GM18909 (cell line): ENCODE data around the gene TMEM178A.
"Not testable (repeated sequence)": the region's sequence is repeated elsewhere in the genome, so short reads cannot be mapped to it uniquely, and the experiment has no call there.

Experiments used
- ATAC-seq: cut with Tn5 transposase; IDR thresholded peaks from one replicate; pipeline ENCODE4 v1.9.1; 2021; ENCODE audit warnings: mild to moderate bottlenecking; ENCODE audit not compliant: unreplicated experiment, poor library complexity

TMEM178A gene

DNA sequence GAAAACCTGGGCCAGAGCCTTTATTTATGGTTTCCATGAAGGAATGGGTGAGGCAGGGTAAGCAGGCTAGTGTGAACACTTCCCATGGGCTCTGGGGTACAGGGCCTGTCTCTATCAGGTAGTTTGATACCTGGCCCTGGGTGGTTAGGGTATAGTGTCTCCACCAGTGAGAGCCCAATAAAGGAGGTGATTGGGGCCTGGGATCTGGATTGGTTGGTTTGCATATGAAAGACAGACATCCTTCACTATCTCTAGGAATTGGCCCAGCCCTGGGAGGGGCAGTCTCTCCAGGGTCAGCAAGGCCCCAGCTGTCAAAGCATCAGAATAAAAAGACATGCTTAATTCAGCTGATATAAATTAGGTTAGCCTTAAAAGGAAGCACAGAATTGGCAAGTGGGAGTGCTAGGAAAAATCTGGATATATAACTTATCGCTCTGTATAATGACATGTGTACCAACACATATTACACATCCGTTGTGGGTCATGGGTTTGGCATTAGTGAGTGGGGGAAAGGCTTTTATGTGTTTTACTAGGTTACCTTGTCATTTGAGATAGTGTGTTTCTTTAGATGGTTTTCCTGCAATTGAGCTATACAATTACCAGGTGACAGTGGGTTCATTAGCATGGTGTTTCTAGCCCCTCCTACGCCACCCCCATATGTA lies 18.5 kb upstream of the TMEM178A start:
- ATAC-seq, result no peak

DNA sequence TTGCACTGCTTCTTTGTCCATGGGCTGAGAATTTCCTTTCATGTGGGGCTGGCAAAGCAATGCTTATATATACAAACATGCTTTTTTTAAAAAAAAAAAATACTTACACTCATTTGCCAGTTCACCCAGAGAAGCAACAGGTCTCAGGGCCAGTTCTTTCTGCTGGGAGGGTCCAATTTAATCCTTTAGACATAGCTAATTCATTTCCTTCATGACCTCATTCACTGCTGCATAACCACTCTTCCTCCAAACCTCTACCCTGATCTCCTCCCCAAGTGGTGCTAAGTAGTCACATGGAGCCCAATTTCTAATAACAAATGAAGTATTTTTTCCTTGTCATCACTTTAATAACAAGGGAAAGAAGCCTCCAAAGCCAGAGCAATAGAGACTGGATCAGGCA lies 17.1 kb upstream of the TMEM178A start:
- ATAC-seq, result no peak

DNA sequence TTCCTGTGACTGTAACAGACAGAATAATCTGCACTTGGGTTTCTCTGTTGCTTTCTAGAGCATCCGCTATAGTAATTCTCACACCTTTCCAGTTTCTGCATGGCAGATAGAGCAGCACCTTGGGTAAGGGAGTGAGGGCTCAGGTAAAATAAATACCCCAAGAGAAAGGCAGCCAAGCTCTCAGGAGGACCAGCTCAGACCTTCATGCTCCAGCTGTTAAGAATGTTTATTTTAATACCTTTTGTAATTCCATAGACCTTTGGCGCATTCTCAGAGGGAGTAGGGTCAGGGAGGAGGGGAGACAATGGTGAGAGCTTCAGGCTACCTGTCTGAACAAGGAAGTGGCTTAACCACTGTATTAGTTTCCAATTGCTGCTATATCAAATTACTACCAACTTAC lies 16.2 kb upstream of the TMEM178A start:
- no peak for ATAC-seq

DNA sequence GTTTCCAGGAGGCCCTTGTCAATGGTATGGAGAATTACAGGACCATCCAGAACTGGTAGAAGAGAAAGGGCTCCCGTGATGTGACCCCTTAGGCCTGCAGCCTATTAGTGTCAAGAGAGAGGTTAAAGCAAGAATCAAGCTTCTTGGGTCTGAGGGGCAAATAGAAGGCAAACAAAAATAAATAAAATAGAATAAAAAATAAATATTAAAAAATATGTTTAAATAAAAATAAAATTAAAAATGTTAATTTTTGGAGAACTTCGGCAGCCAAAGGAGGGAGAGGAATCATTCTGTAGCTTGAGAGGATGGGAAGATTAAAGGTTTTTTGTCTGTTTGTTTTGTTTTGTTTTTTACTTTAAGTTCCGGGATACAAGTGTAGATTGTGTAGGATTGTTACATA lies 15.2 kb upstream of the TMEM178A start:
- ATAC-seq, result no peak

DNA sequence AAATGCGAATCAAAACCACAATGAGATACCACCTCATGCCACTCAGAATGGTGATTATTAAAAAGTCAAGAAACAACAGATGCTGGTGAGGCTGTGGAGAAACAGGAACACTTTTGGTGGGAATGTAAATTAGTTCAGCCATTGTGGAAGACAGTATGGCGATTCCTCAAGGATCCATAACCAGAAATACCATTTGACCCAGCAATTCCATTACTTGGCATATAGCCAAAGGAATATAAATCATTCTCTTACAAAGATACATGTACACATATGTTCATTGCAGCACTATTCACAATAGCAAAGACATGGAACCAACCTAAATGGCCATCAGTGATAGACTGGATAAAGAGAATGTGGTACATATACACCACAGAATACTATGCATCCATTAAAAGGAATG lies 9.5 kb upstream of the TMEM178A start:
- ATAC-seq, result not testable (repeated sequence)

DNA sequence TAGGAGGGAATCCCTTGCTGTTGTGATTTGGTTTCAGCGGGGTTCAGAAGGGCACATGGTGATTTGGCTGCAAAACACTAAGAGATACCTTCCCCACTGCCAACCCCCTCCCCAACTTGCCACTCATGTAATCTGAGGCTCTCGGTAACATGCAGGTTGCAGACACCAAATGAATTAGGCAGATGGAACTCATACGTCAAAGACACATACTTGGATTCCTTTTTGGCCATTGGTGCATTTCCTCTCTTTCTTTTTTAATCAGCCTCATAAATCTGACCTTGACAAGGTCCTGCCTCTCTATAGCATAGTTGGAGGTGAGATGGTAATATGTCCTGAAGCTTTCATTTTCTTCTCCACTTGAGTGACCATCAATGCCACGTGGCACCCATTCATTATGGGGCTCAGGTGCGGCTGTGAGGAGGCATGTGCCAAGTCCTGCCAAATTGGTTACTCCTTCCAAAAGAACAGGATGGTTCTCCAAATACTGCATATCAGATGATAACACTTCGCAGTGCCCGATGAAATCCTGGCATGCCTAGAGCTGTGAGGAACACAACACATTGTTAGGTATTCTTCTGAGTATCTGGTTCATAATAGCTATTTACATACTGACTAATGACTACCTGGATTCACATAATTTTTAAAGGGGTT lies 8.3 kb upstream of the TMEM178A start:
- no peak for ATAC-seq

DNA sequence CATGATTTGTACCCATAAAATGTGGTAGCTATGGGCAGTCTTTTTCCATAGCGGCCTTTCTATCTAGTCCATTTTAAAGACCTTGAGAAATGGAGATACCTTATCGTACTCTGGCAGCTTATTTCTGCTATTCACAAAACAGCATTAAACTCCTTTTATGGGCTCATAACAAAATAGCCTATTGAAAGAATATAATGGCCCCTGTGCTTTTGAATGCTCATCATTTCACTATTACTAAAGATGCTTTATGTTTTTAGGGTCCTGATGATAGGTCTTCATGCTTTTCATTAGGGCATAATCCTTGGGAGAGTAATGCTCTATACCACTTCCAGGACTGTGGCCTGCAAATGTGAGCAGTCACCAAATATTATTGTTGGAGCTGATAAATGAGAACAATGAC lies 7.3 kb upstream of the TMEM178A start:
- no peak for ATAC-seq

DNA sequence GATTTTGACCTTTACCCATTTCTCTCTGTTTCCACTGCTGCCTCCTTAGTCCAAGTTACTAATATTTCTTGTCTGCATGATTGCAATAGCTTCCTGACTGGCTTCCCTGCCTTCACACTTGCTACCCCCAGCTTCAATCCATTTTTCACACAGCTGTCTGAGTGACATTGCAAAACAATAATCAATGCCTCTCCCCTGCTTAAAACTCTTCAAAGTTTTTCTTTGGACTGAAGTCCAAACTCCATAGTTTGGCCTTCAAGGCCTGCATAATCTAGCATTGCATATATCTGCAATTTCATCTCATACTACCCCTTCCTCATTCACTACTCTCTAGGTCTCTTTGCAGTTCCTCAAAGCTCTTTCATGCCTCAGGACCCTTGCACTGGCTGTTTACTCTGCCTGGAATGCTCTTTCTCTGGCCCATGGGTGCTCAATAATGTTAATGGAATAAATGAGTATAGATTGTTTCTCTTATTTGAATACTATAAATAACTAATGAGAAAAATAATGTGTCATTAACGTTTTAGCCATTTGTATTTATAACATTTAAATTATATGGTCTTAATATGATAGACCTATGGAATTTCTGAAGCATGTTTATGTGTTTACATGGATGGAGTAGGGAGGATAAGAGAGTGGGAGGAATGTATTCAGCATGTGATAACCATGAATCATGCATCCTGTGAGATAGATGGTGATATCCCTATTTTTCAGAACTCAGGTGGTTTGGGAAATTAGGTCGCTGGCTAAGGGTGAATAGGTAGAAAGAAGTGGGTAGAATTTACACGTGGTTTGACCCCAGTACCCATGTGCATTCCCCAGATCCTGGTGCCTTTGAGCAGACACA lies 5.7 kb upstream of the TMEM178A start:
- no peak for ATAC-seq

DNA sequence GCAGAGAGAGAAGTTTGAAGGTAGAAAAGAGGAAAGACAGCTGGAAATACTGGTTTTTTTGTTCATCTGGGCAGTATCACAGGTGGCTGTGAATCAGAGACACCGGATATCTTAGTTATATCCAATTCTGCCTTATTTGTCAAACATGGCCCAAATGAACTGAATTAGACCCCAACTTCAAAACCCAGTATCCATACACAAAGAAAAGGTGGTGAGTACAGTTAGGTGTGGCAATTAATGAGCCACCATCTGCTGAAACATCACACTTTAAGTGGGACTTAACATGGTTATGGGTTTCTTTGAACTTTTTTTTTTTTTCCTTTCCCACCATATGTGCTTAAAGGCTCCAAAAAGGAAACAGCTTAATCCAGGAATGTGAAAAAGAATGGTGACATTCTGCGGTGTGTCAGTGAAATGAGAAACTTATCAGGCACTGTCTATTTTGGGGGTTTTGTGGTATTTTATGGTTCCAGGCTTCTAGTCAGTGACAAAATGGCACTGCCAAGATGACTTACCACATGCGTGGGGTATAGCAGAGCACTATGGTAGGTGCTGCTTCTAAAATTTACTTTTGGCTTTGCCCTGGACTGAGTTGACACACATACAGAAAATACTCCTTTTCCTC lies 5.0 kb upstream of the TMEM178A start:
- ATAC-seq, result no peak

DNA sequence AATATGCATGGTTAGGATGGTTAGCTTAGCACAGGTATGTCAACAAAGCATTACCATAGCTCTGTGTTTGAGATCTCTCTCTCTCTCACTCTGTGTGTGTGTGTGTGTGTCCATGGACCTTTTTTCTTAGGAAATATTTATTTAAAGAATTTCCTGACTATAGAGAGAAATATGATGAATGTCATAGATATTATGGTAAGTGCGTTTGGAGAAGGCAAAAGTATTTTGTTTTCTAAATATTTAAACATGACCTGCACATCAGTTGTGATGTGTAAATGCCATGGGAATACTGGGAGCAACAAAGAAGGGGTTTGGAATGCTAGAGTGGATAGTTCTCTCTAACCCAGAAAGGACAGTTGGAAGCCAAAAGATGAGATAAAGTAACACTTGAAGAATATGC lies 3.9 kb upstream of the TMEM178A start:
- no peak for ATAC-seq

DNA sequence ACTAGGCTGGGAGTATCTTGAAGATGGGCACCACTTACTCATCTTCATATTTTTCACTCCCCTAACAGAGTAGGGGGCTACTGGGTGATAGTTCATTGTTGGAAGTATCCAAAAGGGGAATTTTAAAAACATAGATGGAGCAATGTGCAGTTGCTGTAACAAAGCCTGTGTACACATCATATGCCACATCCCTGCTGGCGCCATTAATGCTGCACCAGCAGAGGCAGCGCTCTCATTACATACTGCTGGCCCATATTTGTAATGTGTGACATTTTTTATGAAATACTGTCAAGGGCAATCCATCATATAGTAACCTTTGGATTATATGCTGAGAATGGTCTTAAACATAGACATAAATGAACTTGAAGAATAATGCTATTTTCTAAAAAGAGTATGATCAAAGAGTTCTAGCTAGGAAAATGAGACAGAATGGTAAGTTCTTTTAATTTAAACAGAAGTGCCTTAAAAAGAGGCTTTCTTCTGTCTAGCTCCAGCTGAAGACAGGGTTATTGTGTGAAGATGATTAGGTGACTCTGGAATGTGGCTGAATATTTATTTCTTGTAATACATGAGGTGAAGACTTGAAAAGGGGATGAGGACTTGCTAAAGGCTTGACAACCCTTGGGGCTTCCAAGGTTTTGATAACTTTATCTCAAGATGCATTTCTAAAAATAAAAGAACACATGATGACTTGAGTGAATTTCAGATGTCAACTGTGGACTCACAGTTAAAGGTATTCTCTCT lies 2.4 kb upstream of the TMEM178A start:
- ATAC-seq, result no peak

DNA sequence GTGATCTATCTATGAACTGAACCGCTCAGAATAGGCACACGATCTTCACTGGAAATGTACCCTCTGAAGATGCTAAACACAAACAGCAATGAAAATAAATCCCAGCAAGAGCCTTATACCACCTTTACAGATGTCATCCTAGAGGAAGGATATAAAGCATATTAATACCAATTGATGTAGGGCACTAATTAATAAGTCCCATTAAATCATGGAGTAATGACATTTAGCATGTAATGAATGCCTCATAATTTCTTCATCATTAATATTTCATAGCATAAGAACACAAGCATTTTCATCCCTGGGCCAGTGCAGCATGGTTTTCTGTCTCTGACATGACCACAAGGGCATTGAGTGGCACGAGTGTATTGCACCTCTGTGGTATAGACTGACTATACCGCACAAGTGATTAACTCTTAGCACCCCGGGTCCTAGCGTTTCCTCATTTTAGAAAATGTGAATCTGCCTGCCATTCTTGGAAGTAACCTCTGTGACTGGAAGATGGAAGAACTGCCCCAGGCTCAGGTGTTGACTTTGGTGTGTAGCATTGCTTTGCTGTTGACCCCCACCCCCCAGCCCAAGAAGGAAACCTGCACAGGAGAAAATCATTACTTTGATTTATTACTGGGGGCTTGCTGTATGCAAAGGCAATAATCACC lies 1.4 kb upstream of the TMEM178A start:
- no peak for ATAC-seq

DNA sequence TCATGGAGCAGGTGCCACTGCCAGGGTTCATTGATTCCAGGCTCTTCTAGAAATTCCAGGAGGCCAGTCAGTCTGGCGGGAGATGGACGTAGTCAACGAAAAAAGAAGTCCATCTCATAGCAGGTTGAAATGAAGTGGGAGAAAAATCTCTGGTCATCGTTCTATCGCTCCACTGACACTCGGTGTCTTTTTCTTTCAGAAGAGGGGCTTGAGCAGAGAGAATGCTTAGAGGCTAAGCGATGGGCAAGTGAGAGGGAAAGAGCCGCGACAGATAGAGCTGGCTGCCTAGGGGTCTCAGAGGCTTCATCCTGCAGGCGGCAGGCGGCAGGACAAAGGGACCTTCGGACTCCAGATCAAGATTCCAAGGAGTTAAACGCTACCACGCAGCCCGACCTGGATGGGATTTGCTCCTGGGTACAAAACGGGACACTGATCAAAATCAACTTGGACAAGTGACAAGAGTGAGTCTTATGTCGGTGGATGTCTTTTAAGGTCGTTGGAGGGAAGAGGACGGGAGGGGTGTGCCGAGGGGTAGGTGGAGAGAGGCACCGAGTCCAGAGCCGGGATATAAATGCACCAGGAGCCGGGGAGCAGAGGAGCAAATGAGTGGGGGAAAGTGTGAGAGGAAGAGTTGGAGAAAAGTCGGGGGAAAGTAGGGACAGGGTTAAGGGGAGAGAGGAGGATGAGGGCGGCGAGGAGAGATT lies 677 bp upstream of the TMEM178A start:
- ATAC-seq, result no peak

DNA sequence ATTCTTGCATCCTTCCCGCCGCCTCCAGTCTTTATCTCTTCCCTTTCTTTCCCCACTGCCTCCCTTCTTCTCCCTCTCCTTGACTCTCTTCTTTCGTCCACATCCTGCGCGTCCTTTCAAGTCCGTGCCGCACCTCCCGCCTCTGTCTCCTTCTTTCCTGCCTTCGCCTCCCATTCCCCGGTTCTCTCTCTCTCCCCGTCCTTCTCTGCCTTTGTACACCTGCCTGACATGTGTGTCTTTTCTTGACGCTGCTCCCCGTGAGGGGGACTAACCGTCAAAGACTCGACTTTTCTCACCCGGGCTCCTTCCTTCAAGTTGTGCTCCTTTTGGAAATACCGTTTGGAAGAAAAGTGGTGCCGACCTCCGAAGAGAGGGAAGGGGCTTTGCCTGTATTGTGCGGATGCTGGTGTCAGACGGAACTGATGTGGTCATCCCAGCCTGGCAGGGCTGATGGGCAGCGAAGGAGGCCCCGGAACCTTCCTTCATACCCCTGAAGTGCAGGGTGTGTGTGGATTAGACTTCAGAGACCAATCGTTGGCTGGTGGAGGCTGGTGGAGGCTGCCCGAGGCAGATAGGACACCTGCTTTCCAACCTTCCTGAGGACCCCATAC lies 879 bp downstream of the TMEM178A start:
- no peak for ATAC-seq

DNA sequence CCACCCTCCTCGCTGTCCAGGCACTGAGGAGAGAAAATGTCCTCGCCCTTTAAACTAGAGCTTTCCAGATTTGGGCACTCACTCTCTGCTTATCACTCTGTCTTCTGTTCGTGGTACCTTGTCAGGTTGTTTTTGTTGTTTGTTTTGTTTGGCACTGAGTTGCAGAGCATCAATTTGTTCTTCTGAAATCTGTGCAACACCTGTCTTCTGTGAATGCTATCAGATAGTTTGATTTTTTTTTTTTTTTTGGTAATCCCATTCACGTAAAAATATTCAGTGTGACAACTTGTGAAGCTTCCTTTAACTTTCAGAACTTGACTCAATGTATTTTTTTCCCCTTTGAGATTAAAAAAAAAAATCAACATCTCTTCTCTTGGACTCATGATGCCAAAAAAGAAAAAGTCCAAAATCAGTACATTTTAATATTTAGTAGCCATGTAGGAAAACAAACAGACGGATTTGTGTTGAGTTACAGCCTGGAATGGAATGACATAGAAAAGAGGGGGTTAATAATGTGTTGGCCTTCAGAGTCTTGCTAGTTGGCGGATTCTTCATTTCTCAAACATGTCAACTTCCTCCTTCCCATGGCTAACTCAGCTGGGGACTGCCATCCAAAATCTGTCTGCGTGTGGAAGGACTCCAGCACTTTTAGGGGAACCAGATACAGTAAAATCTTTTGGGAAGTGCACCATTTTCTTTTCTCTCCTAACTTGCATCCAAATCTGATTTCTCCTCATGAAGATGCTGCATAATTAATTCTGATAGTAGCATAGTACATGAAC lies 1.6 kb downstream of the TMEM178A start:
- no peak for ATAC-seq

DNA sequence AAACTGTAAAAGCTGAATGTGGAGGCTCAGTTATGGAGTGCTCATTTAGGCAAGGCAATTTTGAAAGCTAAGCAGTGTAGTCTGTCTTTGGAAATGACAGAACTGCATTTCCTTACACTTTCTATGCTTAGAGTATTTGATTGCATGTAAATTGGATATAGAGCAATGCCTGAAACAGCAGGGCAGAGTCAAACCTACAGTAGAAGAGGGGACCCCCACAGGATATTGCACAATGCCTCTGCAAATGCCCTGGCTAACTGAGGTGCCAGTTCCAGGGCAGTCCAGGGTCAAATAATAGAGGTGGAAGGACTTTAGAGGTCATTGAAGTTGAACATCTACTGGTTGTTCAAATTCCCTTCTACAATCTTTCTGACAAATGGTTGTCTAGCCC lies 2.2 kb downstream of the TMEM178A start:
- ATAC-seq, result no peak

DNA sequence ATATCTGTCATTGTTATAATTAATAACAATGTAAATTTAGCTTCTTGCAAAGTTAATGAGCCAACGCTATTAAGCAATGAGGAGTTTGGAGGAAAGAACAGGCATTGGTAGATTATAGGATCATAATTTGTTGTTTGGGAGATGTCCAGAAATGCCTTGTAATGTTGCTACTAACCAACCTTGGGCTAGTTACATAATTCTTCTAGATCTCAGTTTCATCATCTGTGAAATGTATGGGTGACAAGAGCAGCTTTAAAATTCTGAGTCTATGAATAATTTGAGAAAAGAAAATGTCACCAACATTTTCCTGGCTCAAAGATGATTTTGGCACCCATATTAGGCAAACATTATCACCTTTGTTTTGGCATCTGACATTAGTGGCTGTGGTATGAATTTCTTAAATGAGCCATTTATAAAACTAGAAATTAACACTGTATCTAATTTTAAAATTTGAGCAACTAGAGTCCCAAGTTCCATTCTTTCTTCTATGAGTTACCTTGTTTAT lies 2.9 kb downstream of the TMEM178A start:
- ATAC-seq, result no peak

DNA sequence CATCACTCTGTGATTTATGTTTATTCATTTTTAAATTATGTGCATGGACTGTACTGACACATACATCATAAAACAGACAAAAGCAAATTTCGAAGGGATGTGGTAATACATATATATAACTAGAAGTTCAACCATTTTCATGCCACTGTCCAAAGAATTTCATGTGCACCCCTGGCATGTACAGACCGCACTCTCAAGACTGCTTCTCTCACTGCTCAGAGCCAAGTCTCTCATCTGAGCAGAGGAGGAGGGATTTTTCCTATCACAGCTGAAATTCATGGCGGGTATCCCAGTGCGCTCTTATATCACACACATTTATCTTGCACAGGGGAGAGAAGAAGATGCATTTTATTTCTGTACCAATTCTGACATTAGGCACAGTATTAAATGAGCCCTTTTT lies 5.9 kb downstream of the TMEM178A start:
- ATAC-seq, result no peak
